WTC11 (cell line): Measurements from ENCODE around the gene PROK1. TPM values are rescaled to one million over a fixed set of nuclear protein-coding genes. Genes with fewer than 3 reads are reported as not detected.
A peak's percentile ranks its signal among the peaks of the same experiment; 100 is the strongest.

ENCODE experiments used
- ATAC-seq: fragments of 200-7000 bp; cut with Tn5 transposase; 2 replicates; pipeline ENCODE4 v1.10.0; 2021; ENCODE audit warnings: mild to moderate bottlenecking, moderate library complexity
- CTCF ChIA-PET: fragments of 300-600 bp; sonication (Branson Sonifier 250); formaldehyde crosslinking; loops from one replicate; lab custom pipeline; 2021; ENCODE audit warnings: antibody characterized with exemption; lab: Charles Lee
- POLR2A ChIA-PET: fragments of 350-600 bp; sonication (Branson Sonifier 250); formaldehyde crosslinking; loops from one replicate; lab custom pipeline; 2021; ENCODE audit warnings: antibody characterized with exemption; lab: Charles Lee
- DNase-seq: peaks from one replicate; pipeline ENCODE4 v3.0.0; 2021; ENCODE audit warnings: low spot score
- H3K27ac Mint-ChIP-seq: 2 replicates; pipeline ENCODE4 v1.8.0; 2021; ENCODE audit warnings: mixed read lengths
- H3K27me3 Mint-ChIP-seq: 2 replicates; pipeline ENCODE4 v1.8.0; 2021; ENCODE audit warnings: low read depth, mild to moderate bottlenecking, moderate library complexity, mixed read lengths
- H3K36me3 Mint-ChIP-seq: 2 replicates; pipeline ENCODE4 v1.8.0; 2021; ENCODE audit warnings: mixed read lengths
- H3K4me1 Mint-ChIP-seq: 2 replicates; pipeline ENCODE4 v1.8.0; 2022; ENCODE audit warnings: mixed read lengths
- H3K4me3 Mint-ChIP-seq: 2 replicates; pipeline ENCODE4 v1.8.0; 2021; ENCODE audit warnings: mild to moderate bottlenecking, moderate library complexity, mixed read lengths
- H3K9me3 Mint-ChIP-seq: 2 replicates; pipeline ENCODE4 v1.8.0; 2021; ENCODE audit warnings: mixed read lengths
- AFF4 ChIP-seq: sonication (generic); formaldehyde crosslinking; IDR thresholded peaks from 2 replicates; pipeline ENCODE4 v1.8.1; 2023; ENCODE audit warnings: mild to moderate bottlenecking, missing genetic modification reagents, borderline replicate concordance
- ETV6 ChIP-seq: sonication (generic); formaldehyde crosslinking; IDR thresholded peaks from 2 replicates; pipeline ENCODE4 v1.8.1; 2022; ENCODE audit warnings: mild to moderate bottlenecking, missing genetic modification reagents
- FOXK1 ChIP-seq: sonication (generic); formaldehyde crosslinking; IDR thresholded peaks from 2 replicates; pipeline ENCODE4 v1.8.0; 2022; ENCODE audit warnings: mild to moderate bottlenecking, moderate library complexity, missing genetic modification reagents
- HMGA2 ChIP-seq: fragments of 250-450 bp; sonication (Bioruptor Pico); IDR thresholded peaks from 2 replicates; pipeline ENCODE4 v1.4.0; 2021; ENCODE audit warnings: mild to moderate bottlenecking, moderate library complexity
- IRF1 ChIP-seq: sonication (generic); formaldehyde crosslinking; IDR thresholded peaks from 2 replicates; pipeline ENCODE4 v1.8.0; 2023; ENCODE audit warnings: missing genetic modification reagents
- TEAD1 ChIP-seq: sonication (generic); formaldehyde crosslinking; IDR thresholded peaks from 2 replicates; pipeline ENCODE4 v1.8.0; 2022; ENCODE audit warnings: mild to moderate bottlenecking, missing genetic modification reagents
- ZNF138 ChIP-seq: sonication (generic); formaldehyde crosslinking; conservative IDR thresholded peaks from 2 replicates; pipeline ENCODE4 v1.8.1; 2022; ENCODE audit warnings: mild to moderate bottlenecking, moderate library complexity, missing genetic modification reagents
- ZNF219 ChIP-seq: sonication (generic); formaldehyde crosslinking; IDR thresholded peaks from 2 replicates; pipeline ENCODE4 v1.8.0; 2023; ENCODE audit warnings: missing genetic modification reagents, mild to moderate bottlenecking, borderline replicate concordance
- ZNF671 ChIP-seq: fragments of 250-450 bp; sonication (Bioruptor Pico); IDR thresholded peaks from 2 replicates; pipeline ENCODE4 v1.8.0; 2021; ENCODE audit warnings: mild to moderate bottlenecking
- total RNA-seq: library from RNA; stranded (reverse); gene quantifications from 3 replicates; pipeline ENCODE4 v1.2.3, GENCODE V29; 2021
- TF ChIP-seq, protein P1 (sequence below): sonication (generic); formaldehyde crosslinking; IDR thresholded peaks from 2 replicates; pipeline ENCODE4 v1.8.0; 2022; ENCODE audit warnings: mild to moderate bottlenecking, missing genetic modification reagents
- TF ChIP-seq, protein P2 (sequence below): fragments of 200-600 bp; IDR thresholded peaks from 2 replicates; pipeline ENCODE4 v1.8.0; 2022; ENCODE audit warnings: antibody characterized with exemption
- TF ChIP-seq, protein P3 (sequence below): fragments of 250-450 bp; sonication (Bioruptor Pico); conservative IDR thresholded peaks from 2 replicates; pipeline ENCODE4 v1.9.0; 2021; ENCODE audit warnings: mild to moderate bottlenecking
- TF ChIP-seq, protein P4 (sequence below): sonication (generic); formaldehyde crosslinking; IDR thresholded peaks from 2 replicates; pipeline ENCODE4 v1.8.1; 2022; ENCODE audit warnings: mild to moderate bottlenecking, moderate library complexity, missing genetic modification reagents

Gene PROK1
- total RNA-seq, 1 experiment from 2014 or later, result not detected

DNA sequence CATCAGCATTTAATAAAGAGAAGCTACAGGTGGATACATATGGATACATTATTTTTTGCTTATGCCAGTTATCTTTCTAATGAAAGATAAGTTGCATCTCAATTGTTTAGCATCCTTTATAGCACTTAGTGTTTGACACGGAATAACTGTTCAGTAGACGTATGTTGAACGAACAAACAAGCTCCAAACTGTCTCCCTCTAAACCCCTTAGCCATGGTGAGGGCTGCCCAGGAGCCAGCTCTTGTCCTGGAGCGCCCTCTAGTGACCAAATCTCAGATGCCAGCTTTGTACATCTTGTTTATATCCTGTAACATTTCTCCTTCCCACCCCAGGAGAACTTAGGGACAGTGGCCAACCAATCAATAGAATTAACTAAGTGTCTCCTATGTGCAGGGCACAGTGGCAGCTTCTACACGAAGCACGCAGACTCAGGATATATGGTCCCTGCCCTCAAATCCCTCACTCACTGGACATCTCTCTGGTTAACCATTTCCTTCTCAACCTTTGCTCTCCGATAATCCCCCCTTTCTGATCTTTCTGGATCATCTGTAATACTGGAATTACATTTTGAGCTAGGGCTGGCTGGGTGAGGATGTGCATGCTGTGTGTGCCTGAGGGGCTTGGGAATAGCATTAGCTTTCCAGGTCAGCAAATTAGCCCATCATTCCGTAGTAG is 45.1 kb downstream of the PROK1 start (continued):
- TF ChIP-seq, protein P1, sequence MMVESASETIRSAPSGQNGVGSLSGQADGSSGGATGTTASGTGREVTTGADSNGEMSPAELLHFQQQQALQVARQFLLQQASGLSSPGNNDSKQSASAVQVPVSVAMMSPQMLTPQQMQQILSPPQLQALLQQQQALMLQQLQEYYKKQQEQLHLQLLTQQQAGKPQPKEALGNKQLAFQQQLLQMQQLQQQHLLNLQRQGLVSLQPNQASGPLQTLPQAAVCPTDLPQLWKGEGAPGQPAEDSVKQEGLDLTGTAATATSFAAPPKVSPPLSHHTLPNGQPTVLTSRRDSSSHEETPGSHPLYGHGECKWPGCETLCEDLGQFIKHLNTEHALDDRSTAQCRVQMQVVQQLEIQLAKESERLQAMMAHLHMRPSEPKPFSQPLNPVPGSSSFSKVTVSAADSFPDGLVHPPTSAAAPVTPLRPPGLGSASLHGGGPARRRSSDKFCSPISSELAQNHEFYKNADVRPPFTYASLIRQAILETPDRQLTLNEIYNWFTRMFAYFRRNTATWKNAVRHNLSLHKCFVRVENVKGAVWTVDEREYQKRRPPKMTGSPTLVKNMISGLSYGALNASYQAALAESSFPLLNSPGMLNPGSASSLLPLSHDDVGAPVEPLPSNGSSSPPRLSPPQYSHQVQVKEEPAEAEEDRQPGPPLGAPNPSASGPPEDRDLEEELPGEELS (CRISPR knock-in tag), result no peak
- TF ChIP-seq, protein P2, sequence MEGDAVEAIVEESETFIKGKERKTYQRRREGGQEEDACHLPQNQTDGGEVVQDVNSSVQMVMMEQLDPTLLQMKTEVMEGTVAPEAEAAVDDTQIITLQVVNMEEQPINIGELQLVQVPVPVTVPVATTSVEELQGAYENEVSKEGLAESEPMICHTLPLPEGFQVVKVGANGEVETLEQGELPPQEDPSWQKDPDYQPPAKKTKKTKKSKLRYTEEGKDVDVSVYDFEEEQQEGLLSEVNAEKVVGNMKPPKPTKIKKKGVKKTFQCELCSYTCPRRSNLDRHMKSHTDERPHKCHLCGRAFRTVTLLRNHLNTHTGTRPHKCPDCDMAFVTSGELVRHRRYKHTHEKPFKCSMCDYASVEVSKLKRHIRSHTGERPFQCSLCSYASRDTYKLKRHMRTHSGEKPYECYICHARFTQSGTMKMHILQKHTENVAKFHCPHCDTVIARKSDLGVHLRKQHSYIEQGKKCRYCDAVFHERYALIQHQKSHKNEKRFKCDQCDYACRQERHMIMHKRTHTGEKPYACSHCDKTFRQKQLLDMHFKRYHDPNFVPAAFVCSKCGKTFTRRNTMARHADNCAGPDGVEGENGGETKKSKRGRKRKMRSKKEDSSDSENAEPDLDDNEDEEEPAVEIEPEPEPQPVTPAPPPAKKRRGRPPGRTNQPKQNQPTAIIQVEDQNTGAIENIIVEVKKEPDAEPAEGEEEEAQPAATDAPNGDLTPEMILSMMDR, result peak; percentile 84
- TF ChIP-seq ZNF219 (no peak), ETV6 (CRISPR knock-in tag) (no peak), HMGA2 (CRISPR knock-in tag) (no peak)
- TF ChIP-seq, all 79 proteins: peak for 2

DNA sequence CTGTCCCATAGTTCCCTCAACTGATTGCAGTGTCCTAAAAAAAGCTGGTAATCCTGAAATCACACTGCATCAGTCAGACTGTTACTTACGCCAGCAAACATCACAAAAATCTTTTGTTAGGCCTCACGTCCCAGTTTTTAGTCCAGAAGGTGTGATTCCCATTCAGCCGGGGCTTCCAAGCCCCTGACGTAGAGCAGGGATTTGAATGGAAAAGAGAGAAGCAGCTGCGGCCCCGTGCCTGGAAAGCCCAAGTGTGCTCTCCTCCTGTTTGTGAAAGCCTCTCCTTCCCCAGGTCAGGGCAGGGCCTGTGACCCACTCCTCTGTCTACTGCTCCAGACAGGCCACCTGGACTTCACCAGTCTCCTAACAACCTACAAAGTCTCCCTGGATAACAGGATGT is 47.3 kb downstream of the PROK1 start:
- H3K9me3 Mint-ChIP-seq, result no peaks in the 10 kb centered on the region

More for the DNA sequence above, 47.3 kb downstream of the PROK1 start:
- ChIA-PET CTCF (interaction anchor here (0.6 to 5.0 kb wide), 8 partner anchors 10 to 301 kb away, joined by 3 to 124 read pairs (median 10); partner anchors contain the start of gene KCNC4), POLR2A (no interaction called here)
- ATAC-seq, result no peak
- H3K27me3 Mint-ChIP-seq, result peaks cover 2% of the 10 kb centered on the region; the same call in 1 of the 2 replicates
- H3K27ac Mint-ChIP-seq, result no peak overlapping the region
- H3K4me3 Mint-ChIP-seq, result no peak overlapping the region
- peaks cover 23% of the 10 kb centered on the region for H3K4me1 Mint-ChIP-seq
- DNase-seq, result no peak
- TF ChIP-seq, protein P3, sequence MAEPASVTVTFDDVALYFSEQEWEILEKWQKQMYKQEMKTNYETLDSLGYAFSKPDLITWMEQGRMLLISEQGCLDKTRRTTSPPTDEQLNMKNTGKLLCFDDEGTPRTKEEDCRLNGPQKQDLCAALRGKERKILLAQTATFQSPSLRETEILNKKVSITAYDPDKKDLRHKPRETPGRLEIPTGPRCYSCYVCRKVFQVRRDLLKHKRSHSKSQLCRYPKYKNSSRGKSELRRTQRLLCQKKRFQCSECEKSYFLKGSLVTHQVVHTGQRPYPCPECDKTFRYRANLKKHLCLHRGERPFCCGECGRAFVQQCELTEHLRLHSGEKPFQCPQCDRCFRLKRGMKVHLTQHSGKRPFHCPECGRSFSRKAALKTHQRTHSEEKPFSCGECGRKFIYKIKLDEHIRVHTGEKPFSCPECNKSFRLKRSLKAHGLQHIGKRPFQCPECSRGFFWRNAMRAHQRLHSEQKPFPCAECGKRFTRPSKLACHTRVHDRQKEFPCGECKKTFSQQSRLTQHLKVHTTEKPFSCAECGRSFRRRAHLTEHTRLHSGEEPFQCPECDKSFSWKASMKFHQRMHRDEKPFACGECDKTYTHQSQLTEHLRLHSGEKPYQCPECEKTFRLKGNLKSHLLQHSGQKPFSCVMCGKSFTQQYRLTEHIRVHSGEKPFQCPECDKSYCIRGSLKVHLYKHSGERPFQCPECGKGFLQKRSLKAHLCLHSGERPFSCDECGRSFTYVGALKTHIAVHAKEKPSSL (CRISPR knock-in tag), result no peak
- no peak for TF ChIP-seq ZNF138 (CRISPR knock-in tag)
- no peak for TF ChIP-seq FOXK1 (CRISPR knock-in tag)
- TF ChIP-seq IRF1 (CRISPR knock-in tag), result no peak
- no peak for TF ChIP-seq AFF4 (CRISPR knock-in tag)
- TF ChIP-seq, protein P4, sequence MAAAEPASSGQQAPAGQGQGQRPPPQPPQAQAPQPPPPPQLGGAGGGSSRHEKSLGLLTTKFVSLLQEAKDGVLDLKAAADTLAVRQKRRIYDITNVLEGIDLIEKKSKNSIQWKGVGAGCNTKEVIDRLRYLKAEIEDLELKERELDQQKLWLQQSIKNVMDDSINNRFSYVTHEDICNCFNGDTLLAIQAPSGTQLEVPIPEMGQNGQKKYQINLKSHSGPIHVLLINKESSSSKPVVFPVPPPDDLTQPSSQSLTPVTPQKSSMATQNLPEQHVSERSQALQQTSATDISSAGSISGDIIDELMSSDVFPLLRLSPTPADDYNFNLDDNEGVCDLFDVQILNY, result no peak
- no peak for TF ChIP-seq ZNF671 (CRISPR knock-in tag)
- TF ChIP-seq TEAD1, result no peak
- TF ChIP-seq, all 79 proteins: peak for 0
- no peaks in the 10 kb centered on the region for H3K36me3 Mint-ChIP-seq
